ENCODE measurements around the gene CD72. TPM values are rescaled to one million over a fixed set of nuclear protein-coding genes. Genes with fewer than 3 reads are reported as not detected.

The CD72 gene
- total RNA-seq (2013), result 7.2 TPM
- polyA plus RNA-seq (1 to 10 TPM; 1.6 to 6.8 (median 1.8) TPM), polyA minus RNA-seq (4.7 and 7.1 TPM in 2 replicates), total RNA-seq (0.84 to 3.6 (median 2.2) reads per million in 11 experiments)

- no peaks in the 10 kb centered on the region for H3K9me3 Mint-ChIP-seq
- peak within 1 kb of the TSS; percentile 59 for H3K9ac ChIP-seq (ENCODE audit: insufficient read depth, low read length, poor library complexity, severe bottlenecking)
- H3K9me3 ChIP-seq (replicated peaks in 1 of 2; ENCODE audit: control insufficient read depth in 1 of 2, insufficient read depth in 1 of 2, low read length in 2 of 2), result no peaks in the 10 kb centered on the region
- H3K27ac Mint-ChIP-seq, result peak within 1 kb of the TSS; percentile 54 to 88 (median 76)
- peak within 1 kb of the TSS; percentile 81 for H2AFZ ChIP-seq (ENCODE audit: insufficient read depth, low read depth, low read length, poor library complexity, severe bottlenecking)
- H3K36me3 Mint-ChIP-seq, result peaks cover 3 to 4% of the 10 kb centered on the region in 2 donors
- peak within 1 kb of the TSS; percentile 22 to 67 (median 36) for H3K4me3 ChIP-seq (replicated peaks in 1 of 3; ENCODE audit: low read depth in 2 of 3, low read length in 3 of 3)
- peak within 1 kb of the TSS; percentile 83 to 90 for H3K4me3 Mint-ChIP-seq
- intact Hi-C loops (cut with micrococcal nuclease), result no loop called here
- no peaks in the 10 kb centered on the region for H3K79me2 ChIP-seq (ENCODE audit: insufficient read depth, low read length)
- H3K4me1 Mint-ChIP-seq, result peaks cover 38% of the 10 kb centered on the region
- H3K4me2 ChIP-seq (replicated peaks; ENCODE audit: extremely low read depth, low read length, poor library complexity, severe bottlenecking), result peak within 1 kb of the TSS; percentile 77
- H3K27me3 ChIP-seq (ENCODE audit: control insufficient read depth in 2 of 2, insufficient read depth in 2 of 2, low read length in 2 of 2), result no peaks in the 10 kb centered on the region
- peaks cover 32 to 35% of the 10 kb centered on the region in 2 donors for H3K4me1 ChIP-seq (ENCODE audit: control insufficient read depth in 1 of 2, insufficient read depth in 2 of 2, low read length in 2 of 2)
- peak within 1 kb of the TSS; percentile 8 to 40 for H3K27ac ChIP-seq (ENCODE audit: low read depth in 1 of 2, low read length in 2 of 2)
- H4K20me1 ChIP-seq (ENCODE audit: insufficient read depth, low read length), result no peaks in the 10 kb centered on the region
- 0% methylated on average over 3 of the region's 7 CpGs for WGBS (ENCODE audit: insufficient coverage)
- H3K36me3 ChIP-seq (replicated peaks in 1 of 2; ENCODE audit: control insufficient read depth in 1 of 2, insufficient read depth in 2 of 2, low read length in 2 of 2), result no peaks in the 10 kb centered on the region
- peak; percentile 56 to 75 (median 58) for DNase-seq
- peaks cover 13 to 25% (median 19%) of the 10 kb centered on the region in 3 donors for H3K27me3 Mint-ChIP-seq (ENCODE audit: low read depth in 3 of 3)
- no peak for TF ChIP-seq CTCF (IDR thresholded peaks at IDR 0.05)
These were observed at the start of gene CD72 for GRCh38 chr9:35618325-35618727. TSS of gene CD72 (minus strand) at chr9:35618413. CDS start at chr9:35618303, 110 bp downstream.

- Histone ChIP-seq H3K27ac (ENCODE audit: low read depth in 1 of 2, low read length in 2 of 2) (no peak overlapping the region), H3K36me3 (replicated peaks in 1 of 2; ENCODE audit: control insufficient read depth in 1 of 2, insufficient read depth in 2 of 2, low read length in 2 of 2) (no peaks in the 10 kb centered on the region), H3K27me3 (ENCODE audit: control insufficient read depth in 2 of 2, insufficient read depth in 2 of 2, low read length in 2 of 2) (no peaks in the 10 kb centered on the region), H3K4me1 (ENCODE audit: control insufficient read depth in 1 of 2, insufficient read depth in 2 of 2, low read length in 2 of 2) (peaks cover 23 to 28% of the 10 kb centered on the region in 2 donors), H3K79me2 (ENCODE audit: insufficient read depth, low read length) (peaks cover 21% of the 10 kb centered on the region), H4K20me1 (ENCODE audit: insufficient read depth, low read length) (no peaks in the 10 kb centered on the region), H3K9me3 (replicated peaks in 1 of 2; ENCODE audit: control insufficient read depth in 1 of 2, insufficient read depth in 1 of 2, low read length in 2 of 2) (no peaks in the 10 kb centered on the region), H3K9ac (ENCODE audit: insufficient read depth, low read length, poor library complexity, severe bottlenecking) (no peak overlapping the region), H3K4me2 (replicated peaks; ENCODE audit: extremely low read depth, low read length, poor library complexity, severe bottlenecking) (no peak overlapping the region), H2AFZ (ENCODE audit: insufficient read depth, low read depth, low read length, poor library complexity, severe bottlenecking) (no peak overlapping the region), H3K4me3 (replicated peaks in 1 of 3; ENCODE audit: low read depth in 2 of 3, low read length in 3 of 3) (no peak overlapping the region)
- H3K36me3 Mint-ChIP-seq, result peaks cover 0 to 1% of the 10 kb centered on the region in 2 donors
- peaks cover 0 to 6% (median 3%) of the 10 kb centered on the region in 3 donors for H3K27me3 Mint-ChIP-seq (ENCODE audit: low read depth in 3 of 3)
- H3K27ac Mint-ChIP-seq, result no peak overlapping the region
- no peak overlapping the region for H3K4me3 Mint-ChIP-seq
- DNase-seq, result no peak
- H3K4me1 Mint-ChIP-seq, result peaks cover 24% of the 10 kb centered on the region
- 94% methylated on average over 2 of the region's 3 CpGs for WGBS (ENCODE audit: insufficient coverage)
- no peak for TF ChIP-seq CTCF (IDR thresholded peaks at IDR 0.05)
- intact Hi-C loops (cut with micrococcal nuclease), result no loop called here
- peaks cover 0 to 3% (median 1%) of the 10 kb centered on the region in 7 donors for H3K9me3 Mint-ChIP-seq
These were observed 49.7 kb upstream of the CD72 start for GRCh38 chr9:35667939-35668338.
